MM.1S (cell line): Measurements from ENCODE around the gene ARMC3.

Experiments
- DNase-seq: peaks from one replicate; pipeline ENCODE4 v3.0.0-alpha.2; 2015
- H2AFZ ChIP-seq: fragments of 300-600 bp; sonication (generic); 2 replicates; pipeline ENCODE4 v1.6.0; 2016; ENCODE audit warnings: antibody characterized with exemption, low read length
- H3F3A ChIP-seq: fragments of 300-600 bp; sonication (generic); 2 replicates; pipeline ENCODE4 v1.6.1; 2016; ENCODE audit warnings: mild to moderate bottlenecking, antibody characterized with exemption, low read length, moderate library complexity, mixed read lengths; ENCODE audit not compliant: insufficient read depth
- H3K27ac ChIP-seq: fragments of 300-600 bp; sonication (generic); 2 replicates; pipeline ENCODE4 v1.5.1; 2016; ENCODE audit warnings: mild to moderate bottlenecking, low read length
- H3K27me3 ChIP-seq: fragments of 300-600 bp; sonication (generic); replicated peaks from 2 replicates; pipeline ENCODE4 v1.6.0; 2016; ENCODE audit warnings: low read length; ENCODE audit not compliant: insufficient read depth
- H3K36me3 ChIP-seq: fragments of 300-600 bp; sonication (generic); replicated peaks from 2 replicates; pipeline ENCODE4 v1.6.1; 2016; ENCODE audit warnings: mild to moderate bottlenecking, low read length, mixed read lengths; ENCODE audit not compliant: insufficient read depth
- H3K4me1 ChIP-seq: fragments of 300-600 bp; sonication (generic); 2 replicates; pipeline ENCODE4 v1.6.1; 2016; ENCODE audit warnings: low read length, mixed read lengths
- H3K4me2 ChIP-seq: fragments of 300-600 bp; sonication (generic); 2 replicates; pipeline ENCODE4 v1.6.0; 2016; ENCODE audit warnings: low read depth, low read length
- H3K4me3 ChIP-seq: fragments of 300-600 bp; sonication (generic); 2 replicates; pipeline ENCODE4 v1.5.1; 2016; ENCODE audit warnings: low read length, mixed read lengths
- H3K79me2 ChIP-seq: fragments of 300-600 bp; sonication (generic); 2 replicates; pipeline ENCODE4 v1.6.1; 2016; ENCODE audit warnings: mixed run types, low read length, mixed read lengths
- H3K9ac ChIP-seq: fragments of 300-600 bp; sonication (generic); 2 replicates; pipeline ENCODE4 v1.6.1; 2016; ENCODE audit warnings: low read length, mixed read lengths
- H3K9me2 ChIP-seq: fragments of 300-600 bp; sonication (generic); replicated peaks from 2 replicates; pipeline ENCODE4 v1.6.1; 2016; ENCODE audit warnings: mild to moderate bottlenecking, low read length, mixed read lengths; ENCODE audit not compliant: insufficient read depth
- H3K9me3 ChIP-seq: fragments of 300-600 bp; sonication (generic); replicated peaks from 2 replicates; pipeline ENCODE4 v1.6.1; 2016; ENCODE audit warnings: mild to moderate bottlenecking, low read length, mixed read lengths; ENCODE audit not compliant: insufficient read depth
- H4K20me1 ChIP-seq: fragments of 300-600 bp; sonication (generic); 2 replicates; pipeline ENCODE4 v1.6.1; 2016; ENCODE audit warnings: mild to moderate bottlenecking, low read length, moderate library complexity, mixed read lengths; ENCODE audit not compliant: insufficient read depth
- EZH2 ChIP-seq: fragments of 300-600 bp; sonication (generic); optimal IDR thresholded peaks from 2 replicates; pipeline ENCODE3; 2017; ENCODE audit warnings: low read depth, mild to moderate bottlenecking, antibody characterized with exemption, low read length, mixed read lengths
- EZH2phosphoT487 ChIP-seq: fragments of 300-600 bp; sonication (generic); IDR thresholded peaks from 2 replicates; pipeline ENCODE4 v1.6.1; 2018; ENCODE audit warnings: antibody characterized with exemption, low read length
- TF ChIP-seq, protein P1 (sequence below): fragments of 300-600 bp; sonication (generic); IDR thresholded peaks from 2 replicates; pipeline ENCODE4 v1.5.1; 2016; ENCODE audit warnings: antibody characterized with exemption, low read length, mixed read lengths

ARMC3 gene

GRCh38 chr10:22980822-22981221 is 53.0 kb downstream of the ARMC3 start:
- Histone ChIP-seq H3K4me3 (no peak overlapping the region), H4K20me1 (no peaks in the 10 kb centered on the region), H3K9me2 (no peaks in the 10 kb centered on the region), H2AFZ (no peak overlapping the region), H3K27ac (no peak overlapping the region), H3K9ac (no peak overlapping the region), H3F3A (no peaks in the 10 kb centered on the region), H3K4me1 (no peaks in the 10 kb centered on the region), H3K4me2 (no peak overlapping the region), H3K27me3 (no peaks in the 10 kb centered on the region), H3K9me3 (no peaks in the 10 kb centered on the region), H3K79me2 (no peaks in the 10 kb centered on the region), H3K36me3 (no peaks in the 10 kb centered on the region)
- DNase-seq: no peak
- no peak for TF ChIP-seq EZH2phosphoT487

DNA sequence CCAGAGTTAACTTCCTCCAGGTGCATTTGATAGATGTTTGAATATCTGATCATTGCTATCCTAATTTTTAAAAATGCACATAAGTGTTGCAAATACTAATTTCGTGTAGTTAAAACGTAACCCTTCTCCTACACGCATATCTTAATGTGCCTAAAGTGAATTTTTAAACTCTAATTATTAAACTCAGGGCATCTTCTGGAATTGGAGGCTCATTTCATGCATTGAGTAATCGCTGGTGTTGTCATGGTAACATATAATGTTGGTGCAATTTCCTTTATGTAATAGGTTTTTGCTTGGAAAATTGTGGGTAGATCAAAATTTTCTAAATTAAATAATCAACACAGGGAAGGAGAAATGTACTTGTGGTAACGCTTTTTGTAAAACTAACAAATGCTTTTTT is 56.2 kb downstream of the ARMC3 start:
- no peak for TF ChIP-seq EZH2
- TF ChIP-seq, protein P1, sequence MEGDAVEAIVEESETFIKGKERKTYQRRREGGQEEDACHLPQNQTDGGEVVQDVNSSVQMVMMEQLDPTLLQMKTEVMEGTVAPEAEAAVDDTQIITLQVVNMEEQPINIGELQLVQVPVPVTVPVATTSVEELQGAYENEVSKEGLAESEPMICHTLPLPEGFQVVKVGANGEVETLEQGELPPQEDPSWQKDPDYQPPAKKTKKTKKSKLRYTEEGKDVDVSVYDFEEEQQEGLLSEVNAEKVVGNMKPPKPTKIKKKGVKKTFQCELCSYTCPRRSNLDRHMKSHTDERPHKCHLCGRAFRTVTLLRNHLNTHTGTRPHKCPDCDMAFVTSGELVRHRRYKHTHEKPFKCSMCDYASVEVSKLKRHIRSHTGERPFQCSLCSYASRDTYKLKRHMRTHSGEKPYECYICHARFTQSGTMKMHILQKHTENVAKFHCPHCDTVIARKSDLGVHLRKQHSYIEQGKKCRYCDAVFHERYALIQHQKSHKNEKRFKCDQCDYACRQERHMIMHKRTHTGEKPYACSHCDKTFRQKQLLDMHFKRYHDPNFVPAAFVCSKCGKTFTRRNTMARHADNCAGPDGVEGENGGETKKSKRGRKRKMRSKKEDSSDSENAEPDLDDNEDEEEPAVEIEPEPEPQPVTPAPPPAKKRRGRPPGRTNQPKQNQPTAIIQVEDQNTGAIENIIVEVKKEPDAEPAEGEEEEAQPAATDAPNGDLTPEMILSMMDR: no peak
- no peak for TF ChIP-seq EZH2phosphoT487
- no peak overlapping the region for H2AFZ ChIP-seq
- no peak for DNase-seq
- no peaks in the 10 kb centered on the region for H3K4me1 ChIP-seq
- H4K20me1 ChIP-seq: no peaks in the 10 kb centered on the region
- no peak overlapping the region for H3K9ac ChIP-seq
- H3K79me2 ChIP-seq: no peaks in the 10 kb centered on the region
- H3K9me3 ChIP-seq: no peaks in the 10 kb centered on the region
- no peak overlapping the region for H3K4me3 ChIP-seq
- H3K27me3 ChIP-seq: no peaks in the 10 kb centered on the region
- H3K27ac ChIP-seq: no peak overlapping the region
- no peaks in the 10 kb centered on the region for H3F3A ChIP-seq
- no peak overlapping the region for H3K4me2 ChIP-seq
- H3K9me2 ChIP-seq: no peaks in the 10 kb centered on the region
- H3K36me3 ChIP-seq: no peaks in the 10 kb centered on the region

DNA sequence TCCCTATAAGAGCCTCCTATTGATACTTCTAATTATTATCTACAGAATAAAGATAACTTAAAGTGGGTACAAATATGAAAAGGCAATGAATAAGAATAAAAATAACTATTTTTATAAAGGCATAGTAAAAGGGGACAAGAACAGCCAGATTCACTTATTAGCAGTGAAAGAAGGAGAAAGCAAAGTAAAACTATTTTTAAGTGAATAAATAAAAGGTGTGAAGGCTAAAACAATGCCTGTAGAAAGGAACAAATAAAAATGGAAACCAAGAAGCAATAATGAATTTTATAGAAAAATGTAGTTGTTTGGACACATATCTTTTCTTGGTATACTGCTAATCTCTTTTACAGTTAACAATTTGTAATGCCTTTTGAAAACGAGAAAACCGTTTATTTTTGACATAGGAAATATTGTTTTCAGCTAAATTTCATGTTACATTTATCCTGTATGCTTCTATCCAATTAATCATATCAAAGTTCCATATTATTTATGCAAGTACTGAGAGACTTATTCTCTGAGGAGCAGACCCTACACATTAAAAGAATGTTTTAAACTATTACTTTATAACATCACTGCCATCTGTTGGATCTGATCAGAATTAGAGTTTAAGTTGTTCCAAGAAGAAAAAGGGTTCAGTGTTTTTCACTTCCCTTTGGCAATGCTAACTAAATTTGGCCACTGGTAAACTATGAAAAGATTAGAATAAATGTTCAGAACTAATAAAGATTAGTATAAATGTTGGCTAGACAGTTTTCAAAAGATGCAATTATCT is 59.1 kb downstream of the ARMC3 start:
- Histone ChIP-seq H3K36me3 (no peaks in the 10 kb centered on the region), H3F3A (peaks cover 3% of the 10 kb centered on the region; the same call in 1 of the 2 replicates), H4K20me1 (no peaks in the 10 kb centered on the region), H3K4me1 (peaks cover 17% of the 10 kb centered on the region), H3K4me2 (no peak overlapping the region), H3K9ac (no peak overlapping the region), H3K4me3 (no peak overlapping the region), H3K79me2 (no peaks in the 10 kb centered on the region), H3K9me3 (no peaks in the 10 kb centered on the region), H3K27ac (no peak overlapping the region), H3K27me3 (no peaks in the 10 kb centered on the region), H2AFZ (no peak overlapping the region), H3K9me2 (no peaks in the 10 kb centered on the region)
- peak; percentile 32 for DNase-seq
- TF ChIP-seq, protein P1: peak; percentile 50
- TF ChIP-seq EZH2phosphoT487: no peak
